Activated T-helper 1 cell treated with Interleukin-2 at 50 U/mL for 16 hours (primary cell): ENCODE results near the gene DAZAP2.

Experiments
- DNase-seq: peaks from one replicate; pipeline ENCODE4 v3.0.0-alpha.2; 2020; ENCODE audit warnings: low read depth

DAZAP2 gene, protein sequence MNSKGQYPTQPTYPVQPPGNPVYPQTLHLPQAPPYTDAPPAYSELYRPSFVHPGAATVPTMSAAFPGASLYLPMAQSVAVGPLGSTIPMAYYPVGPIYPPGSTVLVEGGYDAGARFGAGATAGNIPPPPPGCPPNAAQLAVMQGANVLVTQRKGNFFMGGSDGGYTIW

DNA sequence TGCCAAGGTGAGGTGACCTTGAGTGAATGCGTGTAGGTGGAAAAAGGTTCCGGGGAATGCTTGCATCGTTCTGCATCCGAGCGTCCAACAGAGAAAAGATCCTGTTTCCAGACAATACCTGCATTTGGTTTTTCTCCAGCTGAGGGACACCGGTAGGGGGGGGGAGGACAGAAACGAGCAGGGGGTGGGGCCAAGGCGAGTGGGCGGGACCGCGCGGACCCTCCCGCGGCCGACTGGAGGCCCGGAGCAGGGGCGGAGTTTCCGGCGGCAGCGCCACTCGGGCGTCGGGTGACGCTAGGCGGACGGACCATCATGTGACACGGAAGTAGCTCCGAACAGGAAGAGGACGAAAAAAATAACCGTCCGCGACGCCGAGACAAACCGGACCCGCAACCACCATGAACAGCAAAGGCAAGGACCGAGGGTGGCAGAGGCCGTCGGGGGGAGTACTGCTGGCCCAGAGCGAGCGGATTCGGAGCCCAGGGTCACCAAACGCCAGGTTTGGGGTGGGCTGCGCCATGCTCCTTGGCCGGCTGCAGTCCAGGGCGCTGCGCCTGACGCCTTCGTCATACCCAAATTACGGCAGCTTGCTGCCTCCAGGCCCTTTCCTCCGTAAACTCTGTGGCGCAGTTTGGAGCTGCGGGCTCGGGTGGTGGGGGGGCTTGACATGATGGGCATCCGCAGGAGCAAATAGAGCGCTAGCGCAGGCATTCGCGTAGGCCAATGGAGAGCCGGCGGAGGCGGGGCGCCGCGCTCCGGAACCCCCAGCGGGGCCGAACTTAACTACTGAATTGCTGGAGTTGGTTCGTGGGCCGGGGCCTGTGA, at the start of gene DAZAP2:
DAZAP2 (plus strand) TSS at position 317 of the 825 bp plus-strand sequence; CDS start at position 399, 82 bp downstream.
- DNase-seq = peak; percentile 92

DNA sequence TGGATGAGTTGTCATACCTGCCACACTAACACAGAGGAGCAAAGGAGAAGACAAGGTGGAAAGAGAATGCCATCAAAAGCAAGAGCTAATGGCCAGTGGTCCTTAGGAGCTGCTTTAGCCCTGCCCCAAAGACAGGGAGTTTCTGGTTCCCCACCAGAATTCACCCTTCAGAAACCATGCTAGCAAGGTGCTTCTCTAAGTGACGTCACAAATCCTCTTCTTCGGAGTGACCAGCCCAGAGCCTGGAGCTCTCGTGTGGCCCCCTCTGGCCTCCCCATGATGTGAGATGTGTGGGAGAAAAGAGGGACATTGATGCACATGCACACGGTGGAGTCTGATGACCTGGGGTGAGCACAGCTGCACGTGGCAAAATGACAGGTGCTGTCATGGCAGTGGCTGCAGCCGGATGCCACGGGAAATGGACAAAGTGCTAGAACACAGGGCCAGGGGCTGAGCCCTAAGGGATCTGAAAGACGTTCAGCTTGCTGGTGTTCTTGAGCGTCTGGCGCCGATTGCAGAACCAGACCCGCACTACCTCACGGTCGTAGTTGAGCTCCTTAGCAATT, 48.8 kb upstream of the DAZAP2 start:
- no peak for DNase-seq

DNA sequence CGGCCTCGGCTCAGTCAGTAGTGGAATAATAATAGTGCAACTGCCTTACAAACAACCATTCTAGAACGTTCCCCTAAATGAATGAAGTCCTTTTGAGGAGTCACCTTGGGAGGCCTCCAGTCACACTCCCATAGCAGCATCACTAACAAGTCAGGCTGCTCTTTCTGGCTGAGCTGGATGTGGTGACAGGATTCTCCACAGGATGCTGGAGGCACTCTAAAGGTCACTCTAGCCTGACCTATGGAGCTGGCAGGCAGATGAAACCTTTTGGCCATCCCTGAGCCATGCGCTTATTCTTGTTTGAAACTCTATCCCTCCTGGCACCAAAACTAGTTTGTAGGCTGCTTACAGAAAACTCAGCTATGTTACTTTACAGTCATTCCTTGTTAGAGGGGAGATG, 47.8 kb upstream of the DAZAP2 start:
- no peak for DNase-seq

DNA sequence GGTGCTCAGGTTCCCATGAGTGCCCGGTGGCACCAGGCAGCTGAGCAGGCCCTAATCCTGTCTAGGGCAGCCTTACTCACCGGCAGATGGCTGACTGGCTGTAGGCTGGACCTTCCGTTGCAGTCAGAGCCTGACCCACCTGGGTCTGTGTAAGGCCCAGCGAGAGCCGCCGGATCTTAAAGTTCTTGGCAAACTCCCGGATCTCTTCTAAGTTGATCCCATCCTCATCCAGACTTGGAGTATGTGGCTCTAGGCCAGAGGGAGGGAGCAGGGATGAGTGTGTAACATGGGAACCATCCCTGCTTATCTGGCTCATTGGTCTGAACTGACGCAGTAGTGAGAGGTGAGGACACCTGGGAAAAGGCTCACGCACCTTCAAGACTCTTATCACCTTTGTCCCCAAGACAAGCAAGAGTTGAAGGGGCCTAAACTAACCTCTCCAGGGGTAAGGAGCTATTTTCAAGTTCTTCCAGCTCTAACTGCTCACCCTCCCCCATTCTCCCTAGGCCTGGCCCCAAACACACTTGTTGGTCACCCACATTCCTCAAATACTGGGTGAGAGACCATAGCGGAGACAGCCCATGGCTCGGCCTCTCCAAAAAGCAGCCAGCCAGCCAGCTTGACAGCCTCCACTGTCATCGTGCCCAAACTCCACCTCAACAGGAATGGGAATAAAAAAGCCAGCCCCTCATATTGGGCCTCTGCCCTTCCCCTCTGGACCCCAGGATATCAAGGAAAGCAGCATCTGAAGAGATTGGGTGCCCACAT, 46.9 kb upstream of the DAZAP2 start:
- no peak for DNase-seq

- no peak for DNase-seq
These were observed 46.3 kb upstream of the DAZAP2 start for GRCh38 chr12:51192284-51192671.

GRCh38 chr12:51195841-51196240, 42.8 kb upstream of the DAZAP2 start:
- DNase-seq = no peak

- no peak for DNase-seq
These were observed 42.1 kb upstream of the DAZAP2 start for GRCh38 chr12:51196547-51196946.

DNA sequence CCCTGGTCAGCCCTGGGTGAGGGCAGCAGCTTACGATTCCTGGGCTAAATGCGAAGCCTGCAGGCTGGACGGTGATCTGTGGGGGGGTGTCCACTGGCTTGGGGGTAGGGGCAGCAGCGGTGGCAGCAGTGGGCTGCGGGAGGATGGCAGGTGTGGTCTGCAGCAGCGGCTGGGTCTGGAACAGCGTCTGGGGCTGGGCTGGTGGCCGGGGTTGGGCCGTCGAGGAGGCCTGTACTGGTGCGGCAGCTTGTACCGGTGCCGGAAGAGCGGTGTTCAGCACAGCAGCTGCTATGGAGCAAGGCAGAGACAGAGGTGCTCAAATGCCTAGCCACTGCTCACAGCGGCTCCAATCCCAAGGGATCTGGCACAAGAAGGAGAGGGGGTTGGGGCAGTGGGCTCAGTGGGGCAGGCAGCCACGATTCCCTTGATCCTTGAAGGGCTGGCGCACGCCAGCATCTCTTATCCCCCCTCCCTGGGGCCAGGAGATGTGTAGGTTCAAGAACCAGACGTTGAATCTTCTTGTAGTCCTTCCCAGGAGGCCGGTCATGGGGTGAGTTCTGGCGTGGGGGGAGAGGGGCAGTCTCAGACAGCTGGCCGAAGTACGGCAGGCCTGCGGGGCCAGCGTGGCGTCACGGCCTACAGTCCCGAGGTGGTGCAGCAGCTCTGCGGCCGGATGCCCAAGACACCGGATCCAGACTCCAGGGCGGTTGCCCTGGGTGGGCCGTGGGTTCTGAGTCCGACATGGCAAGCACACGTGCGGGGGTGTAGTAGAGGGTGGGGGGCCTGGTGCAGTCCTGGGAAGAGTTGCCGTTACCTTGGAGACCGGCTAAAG, 40.7 kb upstream of the DAZAP2 start:
- no peak for DNase-seq

GRCh38 chr12:51198568-51199365, 39.9 kb upstream of the DAZAP2 start:
- no peak for DNase-seq

DNA sequence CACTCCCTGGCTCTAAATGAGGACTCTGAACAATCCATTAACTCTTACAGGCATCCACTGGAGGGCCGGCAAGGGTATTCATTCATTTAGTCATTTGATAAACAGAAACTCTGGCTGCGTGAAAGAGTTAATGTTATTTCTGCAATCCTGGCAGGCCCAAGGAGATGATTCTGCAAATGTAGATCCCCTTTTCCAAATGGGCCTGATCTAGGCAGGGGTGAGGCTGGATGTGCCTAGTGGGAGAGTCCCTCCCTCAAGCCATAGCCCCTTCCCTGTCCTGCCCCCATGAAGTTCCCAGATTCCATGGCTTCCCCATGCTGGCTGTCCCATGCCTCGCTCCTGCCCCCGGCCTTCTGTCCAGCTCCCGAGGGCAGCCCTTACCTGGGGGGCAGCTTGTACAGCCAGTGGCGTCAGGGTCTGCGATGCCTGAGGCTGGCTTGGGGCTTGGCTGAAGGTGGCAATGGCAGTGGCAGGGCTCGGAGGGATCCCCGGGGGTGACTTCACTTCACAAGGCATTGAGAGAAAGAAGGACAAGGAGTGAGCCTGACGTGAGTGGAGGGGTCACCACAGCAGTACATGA, 39.2 kb upstream of the DAZAP2 start:
- DNase-seq = no peak

DNA sequence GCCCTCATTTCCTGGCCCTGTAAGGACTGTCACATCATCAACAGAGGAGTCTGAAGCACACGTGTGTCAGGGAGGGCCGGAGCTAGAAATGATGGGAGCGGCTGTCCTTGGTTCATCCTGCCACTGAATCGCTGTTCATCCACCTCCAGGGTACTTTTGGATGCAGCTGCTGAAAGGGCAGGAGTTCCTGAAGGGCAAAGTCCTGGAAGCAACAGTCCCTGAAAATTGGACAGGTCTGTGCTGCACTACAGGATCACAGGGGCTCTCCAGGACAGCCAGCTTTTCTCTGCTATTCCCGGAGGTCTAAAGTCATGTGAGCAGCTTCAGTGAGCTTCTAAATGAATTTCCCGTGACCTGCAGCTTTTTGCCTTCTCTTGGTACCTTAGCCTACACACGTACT, 38.5 kb upstream of the DAZAP2 start:
- DNase-seq = no peak

GRCh38 chr12:51200806-51201205, 37.8 kb upstream of the DAZAP2 start:
- DNase-seq = no peak

DNA sequence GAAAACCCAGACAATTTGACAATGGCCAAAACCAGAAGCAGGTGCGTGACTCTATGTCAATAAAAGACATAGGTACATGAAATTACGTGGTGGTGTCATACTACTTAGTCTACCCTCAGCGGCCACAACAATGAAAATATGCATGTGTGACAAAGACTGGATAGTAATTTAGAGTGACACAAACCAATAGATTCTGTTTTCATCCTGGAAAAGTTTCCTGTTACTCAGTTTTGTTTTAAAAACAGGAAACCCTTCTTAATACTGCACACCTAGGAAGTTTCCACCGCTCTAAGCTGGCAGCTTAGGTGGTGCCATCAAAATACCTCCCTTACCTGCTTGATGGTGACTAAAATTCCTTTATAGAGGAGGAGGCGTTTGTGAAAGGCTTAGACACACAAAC, 35.9 kb upstream of the DAZAP2 start:
- no peak for DNase-seq

DNA sequence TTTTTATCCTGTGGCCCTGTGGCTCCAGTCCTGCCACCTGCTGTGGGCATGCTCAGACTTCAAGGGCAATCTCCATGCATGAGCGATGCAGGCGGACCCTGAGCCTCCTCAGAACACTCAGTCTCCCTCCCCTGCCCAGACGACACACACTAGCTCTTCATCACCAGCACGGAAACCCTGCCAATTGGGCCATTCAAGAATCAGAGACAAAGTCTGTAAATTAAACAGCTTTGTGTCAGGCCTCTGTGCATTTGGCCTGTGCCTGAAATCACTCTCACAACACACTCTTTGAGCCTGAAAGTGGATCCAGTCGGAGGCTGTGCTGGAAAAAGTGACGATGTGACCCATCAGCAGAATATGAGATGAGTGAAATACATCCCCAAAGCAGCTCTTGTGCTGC, 33.3 kb upstream of the DAZAP2 start:
- DNase-seq = no peak

- no peak for DNase-seq
These were observed 30.5 kb upstream of the DAZAP2 start for GRCh38 chr12:51208016-51208660.

- no peak for DNase-seq
These were observed 29.4 kb upstream of the DAZAP2 start for GRCh38 chr12:51209259-51209658.

- DNase-seq = no peak
These were observed 27.8 kb upstream of the DAZAP2 start for GRCh38 chr12:51210690-51211395.

DNA sequence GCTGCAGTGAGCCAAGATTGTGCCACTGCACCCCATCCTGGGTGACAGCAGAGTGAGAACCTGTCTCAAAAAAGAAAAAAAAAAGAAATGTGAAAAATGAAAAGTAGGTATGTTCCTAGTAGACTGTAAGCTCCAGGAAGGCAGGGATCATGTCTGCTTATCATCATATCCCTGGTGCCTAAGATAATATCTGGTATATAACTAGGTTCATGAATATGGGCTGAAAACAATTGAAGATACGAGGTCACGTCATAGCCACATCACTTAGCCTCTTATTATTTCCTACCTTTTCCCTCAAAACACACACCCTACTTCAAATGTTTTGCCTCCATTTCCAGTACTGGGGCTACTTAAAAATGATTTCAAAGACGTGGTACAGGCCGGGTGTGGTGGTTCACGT, 23.7 kb upstream of the DAZAP2 start:
- no peak for DNase-seq

DNA sequence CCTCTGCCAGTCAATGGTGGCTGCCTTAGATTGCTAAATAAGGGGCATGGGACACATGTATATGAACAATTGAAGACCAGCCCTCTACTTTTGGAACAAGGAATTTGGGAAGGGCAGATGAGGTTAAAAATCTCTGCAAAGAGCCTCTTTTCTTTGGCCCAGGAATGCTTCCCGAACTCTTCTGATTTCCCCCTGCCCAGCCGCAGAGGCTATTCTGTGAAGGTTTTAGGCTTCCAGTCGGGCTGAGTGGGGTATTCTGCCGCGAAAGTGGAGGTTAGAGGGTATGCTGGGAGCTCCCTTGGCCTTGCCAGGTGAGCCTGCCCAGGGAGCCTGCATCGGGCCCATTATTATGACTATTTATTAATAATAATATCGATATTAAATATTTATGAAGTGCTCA, 22.0 kb upstream of the DAZAP2 start:
- no peak for DNase-seq
